ENCODE measurements around the gene C2orf92. TPM values are rescaled to one million over a fixed set of nuclear protein-coding genes. Genes with fewer than 3 reads are reported as not detected.
"Not testable (repeated sequence)": the region's sequence is repeated elsewhere in the genome, so short reads cannot be mapped to it uniquely, and the experiment has no call there.

Gene C2orf92
- total RNA-seq, 1 donor from 2014 or later: 14.4 TPM

- intact Hi-C loops (cut with DNase I): no loop called here
- H3K9me3 ChIP-seq: no peaks in the 10 kb centered on the region
- no peaks in the 10 kb centered on the region for H3K27me3 ChIP-seq
- no peak overlapping the region for H3K27ac ChIP-seq
- DNase-seq (no peak), ATAC-seq (no peak)
- no peak overlapping the region for H3K4me3 ChIP-seq
- no peaks in the 10 kb centered on the region for H3K4me1 ChIP-seq
- no peak for TF ChIP-seq CTCF (IDR thresholded peaks at IDR 0.05)
- no peaks in the 10 kb centered on the region for H3K36me3 ChIP-seq
Observed at GRCh38 chr2:97670471-97670870, 958 bp downstream of the C2orf92 start.

- Histone ChIP-seq H3K27me3 (no peaks in the 10 kb centered on the region), H3K27ac (no peak overlapping the region), H3K4me1 (no peaks in the 10 kb centered on the region), H3K4me3 (no peak overlapping the region), H3K36me3 (no peaks in the 10 kb centered on the region), H3K9me3 (no peaks in the 10 kb centered on the region)
- no peak for ATAC-seq
- DNase-seq: no peak
- TF ChIP-seq CTCF (IDR thresholded peaks at IDR 0.05): no peak
- intact Hi-C loops (cut with DNase I): no loop called here
Observed at GRCh38 chr2:97671526-97671925, 2.0 kb downstream of the C2orf92 start.

GRCh38 chr2:97672606-97673140, 3.2 kb downstream of the C2orf92 start:
- H3K36me3 ChIP-seq; H3K9me3 ChIP-seq; H3K4me3 ChIP-seq; DNase-seq; H3K27ac ChIP-seq; intact Hi-C loops (cut with DNase I); H3K27me3 ChIP-seq; ATAC-seq; H3K4me1 ChIP-seq: not testable (repeated sequence)

- H3K27me3 ChIP-seq: no peaks in the 10 kb centered on the region
- H3K9me3 ChIP-seq: no peaks in the 10 kb centered on the region
- DNase-seq (no peak), ATAC-seq (peak; percentile 46)
- no peaks in the 10 kb centered on the region for H3K4me1 ChIP-seq
- intact Hi-C loops (cut with DNase I): no loop called here
- H3K4me3 ChIP-seq: no peak overlapping the region
- TF ChIP-seq CTCF (IDR thresholded peaks at IDR 0.05): no peak
- H3K36me3 ChIP-seq: no peaks in the 10 kb centered on the region
- no peak overlapping the region for H3K27ac ChIP-seq
Observed at GRCh38 chr2:97673182-97673914, 3.8 kb downstream of the C2orf92 start.

- no peak for DNase-seq
Observed at GRCh38 chr2:97673915-97674283, 4.4 kb downstream of the C2orf92 start.

More at GRCh38 chr2:97673915-97674283, 4.4 kb downstream of the C2orf92 start:
- Histone ChIP-seq H3K4me3 (no peak overlapping the region), H3K27me3 (no peaks in the 10 kb centered on the region), H3K4me1 (no peaks in the 10 kb centered on the region), H3K9me3 (no peaks in the 10 kb centered on the region), H3K36me3 (no peaks in the 10 kb centered on the region), H3K27ac (no peak overlapping the region)
- ATAC-seq: no peak
- no peak for TF ChIP-seq CTCF (IDR thresholded peaks at IDR 0.05)
- intact Hi-C loops (cut with DNase I): no loop called here

Data from upper lobe of right lung (tissue), 1 donor.